HCT116 (cell line): ENCODE measurements around the gene PCDHGA3. TPM values are rescaled to one million over a fixed set of nuclear protein-coding genes. Genes with fewer than 3 reads are reported as not detected.

Experiments
- ATAC-seq: fragments of 200-7000 bp; cut with Tn5 transposase; 2 replicates; pipeline ENCODE4 v1.9.1; 2020; ENCODE audit warnings: mild to moderate bottlenecking, moderate library complexity
- BruUV-seq: library from RNA; stranded (reverse); fragments of 400-500 nt; replicated peaks from 2 replicates; lab custom pipeline; 2021; lab: Mats Ljungman, UMichigan
- CTCF ChIA-PET: fragments of 300-600 bp; sonication (Branson Sonifier 250); formaldehyde crosslinking; loops from one replicate; lab custom pipeline; 2021; ENCODE audit warnings: antibody characterized with exemption; lab: Charles Lee
- POLR2A ChIA-PET: fragments of 300-600, 350-600 bp; sonication (Branson Sonifier 250); formaldehyde crosslinking; loops from one replicate; lab custom pipeline; 2021; ENCODE audit warnings: antibody characterized with exemption; lab: Charles Lee
- RAD21 ChIA-PET, 2 experiments: fragments of 300-600 bp; sonication (Branson Sonifier 250); formaldehyde crosslinking; loops; one replicate each; lab custom pipeline; 2023; ENCODE audit warnings: low total read pairs in 2 of 2; ENCODE audit not compliant: uncharacterized antibody in 2 of 2, unreplicated experiment in 2 of 2, low non-redundant PET in 1 of 2; lab: Charles Lee
- DNase-seq: peaks from one replicate; pipeline ENCODE4 v3.0.0-alpha.2; 2010; ENCODE audit warnings: low read depth, low spot score
- H2AFZ ChIP-seq: fragments of 200-600 bp; shearing (Covaris generic), sonication (generic); 2 replicates; pipeline ENCODE4 v1.6.1; 2017; ENCODE audit warnings: low read depth, mixed run types, mixed read lengths, antibody characterized with exemption, low read length; ENCODE audit not compliant: poor library complexity, severe bottlenecking
- H3K27ac ChIP-seq: 2 replicates; pipeline ENCODE4 v1.5.1; 2012; ENCODE audit warnings: low read depth, low read length
- H3K27me3 ChIP-seq: fragments of 200-600 bp; sonication (generic); 2 replicates; pipeline ENCODE4 v1.6.1; 2016; ENCODE audit warnings: mixed run types, low read length, mixed read lengths; ENCODE audit not compliant: insufficient read depth
- H3K36me3 ChIP-seq, 2 experiments: fragments of 200-500 bp in 1 of 2; fragments of 200-600 bp in 1 of 2; sonication (Bioruptor generic) in 1 of 2; sonication (generic) in 1 of 2; 2 replicates each; pipeline versions ENCODE4 v1.5.1 to v1.6.1; 2014 to 2016; ENCODE audit warnings: low read length in 2 of 2, inconsistent platforms in 1 of 2, mixed read lengths in 1 of 2, mixed run types in 1 of 2; ENCODE audit not compliant: insufficient read depth in 2 of 2, control insufficient read depth in 1 of 2
- H3K4me1 ChIP-seq, 2 experiments: fragments of 200-600 bp in 1 of 2; sonication (generic) in 1 of 2; 2 replicates each; pipeline versions ENCODE4 v1.5.1 to v1.6.1; 2012 to 2017; ENCODE audit warnings: low read length in 2 of 2, inconsistent platforms in 1 of 2, mild to moderate bottlenecking in 1 of 2, mixed read lengths in 1 of 2, mixed run types in 1 of 2, moderate library complexity in 1 of 2; ENCODE audit not compliant: insufficient read depth in 2 of 2, control insufficient read depth in 1 of 2
- H3K4me2 ChIP-seq: fragments of 200-600 bp; sonication (generic); 2 replicates; pipeline ENCODE4 v1.6.1; 2017; ENCODE audit warnings: mixed run types, low read length, mixed read lengths
- H3K4me3 ChIP-seq, 2 experiments: fragments of 200-600 bp in 1 of 2; sonication (generic) in 1 of 2; replicated peaks in 1 of 2; 2 replicates each; pipeline ENCODE4 v1.5.1; 2011 to 2016; ENCODE audit warnings: low read length in 2 of 2, control low read depth in 1 of 2, low read depth in 1 of 2, mild to moderate bottlenecking in 1 of 2, mixed read lengths in 1 of 2, mixed run types in 1 of 2
- H3K79me2 ChIP-seq: fragments of 200-600 bp; sonication (generic); 2 replicates; pipeline ENCODE4 v1.6.1; 2017; ENCODE audit warnings: mild to moderate bottlenecking, mixed run types, low read length, moderate library complexity, mixed read lengths; ENCODE audit not compliant: insufficient read depth
- H3K9ac ChIP-seq: fragments of 200-600 bp; sonication (generic); 2 replicates; pipeline ENCODE4 v1.6.1; 2016; ENCODE audit warnings: low read length, mixed read lengths
- H3K9me2 ChIP-seq: fragments of 200-600 bp; sonication (generic), shearing (Covaris generic); 2 replicates; pipeline ENCODE4 v1.6.1; 2017; ENCODE audit warnings: mixed run types, mild to moderate bottlenecking, moderate library complexity; ENCODE audit not compliant: insufficient read depth
- H3K9me3 ChIP-seq, 2 experiments: fragments of 200-500 bp in 1 of 2; fragments of 200-600 bp in 1 of 2; sonication (Bioruptor generic) in 1 of 2; sonication (generic) in 1 of 2; 2 replicates each; pipeline ENCODE4 v1.6.1; 2014 to 2017; ENCODE audit warnings: low read length in 2 of 2, mixed read lengths in 2 of 2, inconsistent platforms in 1 of 2, low read depth in 1 of 2, mild to moderate bottlenecking in 1 of 2, mixed run types in 1 of 2, moderate library complexity in 1 of 2; ENCODE audit not compliant: control insufficient read depth in 1 of 2, insufficient read depth in 1 of 2
- H4K20me1 ChIP-seq: fragments of 200-600 bp; sonication (generic), shearing (Covaris generic); 2 replicates; pipeline ENCODE4 v1.6.1; 2017; ENCODE audit warnings: mixed run types, mild to moderate bottlenecking, moderate library complexity; ENCODE audit not compliant: insufficient read depth
- RAD21 ChIP-seq: IDR thresholded peaks from 2 replicates; pipeline ENCODE4 v1.6.1; 2012; ENCODE audit warnings: low read depth, mild to moderate bottlenecking
- REST ChIP-seq: IDR thresholded peaks from 2 replicates; pipeline ENCODE4 v1.6.1; 2012; ENCODE audit warnings: low read depth
- SIN3A ChIP-seq: IDR thresholded peaks from 2 replicates; pipeline ENCODE4 v1.6.1; 2012; ENCODE audit warnings: low read depth
- ZFX ChIP-seq: fragments of 450-650 bp; IDR thresholded peaks from 2 replicates; pipeline ENCODE4 v1.6.1; 2017
- intact Hi-C: fragments of 100-400 bp; cut with micrococcal nuclease; formaldehyde crosslinking; loops from 2 replicates; pipeline ENCODE4 v1.10.0; 2022
- total RNA-seq: library from RNA; stranded (reverse); gene quantifications from one replicate; pipeline ENCODE4 v1.2.1, GENCODE V29; 2021; ENCODE audit not compliant: unreplicated experiment
- TF ChIP-seq, protein P1 (sequence below), 3 experiments: fragments of 200-600 bp in 1 of 3; sonication (generic) in 1 of 3; IDR thresholded peaks in 2 of 3; conservative IDR thresholded peaks in 1 of 3; 2 replicates each; pipeline ENCODE4 v1.5.1; 2012 to 2017; ENCODE audit warnings: low read depth in 2 of 3, low read length in 2 of 3, antibody characterized with exemption in 1 of 3, borderline replicate concordance in 1 of 3, control low read depth in 1 of 3, mild to moderate bottlenecking in 1 of 3, mixed read lengths in 1 of 3, mixed run types in 1 of 3, moderate library complexity in 1 of 3; ENCODE audit not compliant: insufficient read depth in 1 of 3

Gene PCDHGA3
- total RNA-seq, 1 experiment from 2014 or later = not detected

- TF ChIP-seq REST (no peak), RAD21 (no peak), ZFX (no peak)
These were observed 13.3 kb downstream of the PCDHGA3 start (continued) for GRCh38 chr5:141356950-141357349.

GRCh38 chr5:141359790-141360426 lies 16.3 kb downstream of the PCDHGA3 start, which contains the start of gene PCDHGB2:
Gene PCDHGB2, plus strand, starts transcription at chr5:141359994. Its CDS starts 142 bp downstream, at chr5:141360136.
- H3K4me2 ChIP-seq = no peak within 1 kb of the TSS
- BruUV-seq = no TSS peak

More at GRCh38 chr5:141359790-141360426, 16.3 kb downstream of the PCDHGA3 start, which contains the start of gene PCDHGB2:
- Histone ChIP-seq H3K27me3 (no peaks in the 10 kb centered on the region), H2AFZ (no peak within 1 kb of the TSS), H3K4me1 (no peaks in the 10 kb centered on the region), H3K9me3 (peaks cover 3 to 5% of the 10 kb centered on the region in 2 experiments; a peak in 2 of 4 replicates), H3K4me3 (no peak within 1 kb of the TSS), H3K27ac (no peak within 1 kb of the TSS), H3K9me2 (no peaks in the 10 kb centered on the region), H3K79me2 (no peaks in the 10 kb centered on the region), H3K9ac (no peak within 1 kb of the TSS), H4K20me1 (no peaks in the 10 kb centered on the region), H3K36me3 (no peaks in the 10 kb centered on the region)
- CTCF ChIA-PET = interaction anchor here (0.8 to 1.1 kb wide), 2 partner anchors 53 to 204 kb away, joined by 3 to 6 read pairs; partner anchors contain the start of gene PCDHGA10
- RAD21 ChIA-PET = no interaction called here
- DNase-seq (peak; percentile 40), ATAC-seq (peak; percentile 55)
- POLR2A ChIA-PET = no interaction called here
- TF ChIP-seq RAD21 (peak; percentile 72), SIN3A (no peak)
- TF ChIP-seq, protein P1, sequence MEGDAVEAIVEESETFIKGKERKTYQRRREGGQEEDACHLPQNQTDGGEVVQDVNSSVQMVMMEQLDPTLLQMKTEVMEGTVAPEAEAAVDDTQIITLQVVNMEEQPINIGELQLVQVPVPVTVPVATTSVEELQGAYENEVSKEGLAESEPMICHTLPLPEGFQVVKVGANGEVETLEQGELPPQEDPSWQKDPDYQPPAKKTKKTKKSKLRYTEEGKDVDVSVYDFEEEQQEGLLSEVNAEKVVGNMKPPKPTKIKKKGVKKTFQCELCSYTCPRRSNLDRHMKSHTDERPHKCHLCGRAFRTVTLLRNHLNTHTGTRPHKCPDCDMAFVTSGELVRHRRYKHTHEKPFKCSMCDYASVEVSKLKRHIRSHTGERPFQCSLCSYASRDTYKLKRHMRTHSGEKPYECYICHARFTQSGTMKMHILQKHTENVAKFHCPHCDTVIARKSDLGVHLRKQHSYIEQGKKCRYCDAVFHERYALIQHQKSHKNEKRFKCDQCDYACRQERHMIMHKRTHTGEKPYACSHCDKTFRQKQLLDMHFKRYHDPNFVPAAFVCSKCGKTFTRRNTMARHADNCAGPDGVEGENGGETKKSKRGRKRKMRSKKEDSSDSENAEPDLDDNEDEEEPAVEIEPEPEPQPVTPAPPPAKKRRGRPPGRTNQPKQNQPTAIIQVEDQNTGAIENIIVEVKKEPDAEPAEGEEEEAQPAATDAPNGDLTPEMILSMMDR (IDR thresholded peaks at IDR 0.05 in 2 of 3, conservative IDR thresholded peaks at IDR 0.05 in 1 of 3; ENCODE audit: borderline replicate concordance in 1 of 3, insufficient read depth in 1 of 3, low read depth in 2 of 3, low read length in 2 of 3) = peak; percentile 41 to 67 (median 48); a peak in 5 of 6 replicates
- intact Hi-C loops = loop anchor here (1.0 kb wide), 1 partner anchor 204 kb away; no protein-coding TSS in a partner anchor
